BE2C (cell line): ENCODE data around the gene PAEP.

ENCODE experiments used
- DNase-seq: peaks from one replicate; pipeline ENCODE4 v3.0.0-alpha.2; 2020
- H3K27me3 ChIP-seq: fragments of 250-450 bp; sonication (Bioruptor Pico); 2 replicates; pipeline ENCODE4 v1.5.1; 2020; ENCODE audit warnings: mild to moderate bottlenecking
- H3K36me3 ChIP-seq: fragments of 250-450 bp; sonication (Bioruptor Pico); 2 replicates; pipeline ENCODE4 v1.5.1; 2020; ENCODE audit warnings: mild to moderate bottlenecking
- H3K4me1 ChIP-seq: fragments of 250-450 bp; sonication (Bioruptor Pico); 2 replicates; pipeline ENCODE4 v1.5.1; 2020
- H3K4me3 ChIP-seq: 2 replicates; pipeline ENCODE4 v1.5.1; 2011; ENCODE audit warnings: low read depth, low read length
- H3K9me3 ChIP-seq: fragments of 250-450 bp; sonication (Bioruptor Pico); 2 replicates; pipeline ENCODE4 v1.5.1; 2020
- CTCF ChIP-seq: IDR thresholded peaks from 2 replicates; pipeline ENCODE4 v1.5.1; 2012; ENCODE audit warnings: mild to moderate bottlenecking, low read depth, low read length

PAEP gene

GRCh38 chr9:135611142-135611874, 49.8 kb downstream of the PAEP start:
- Histone ChIP-seq H3K4me3 (no peak overlapping the region), H3K4me1 (peaks cover 8% of the 10 kb centered on the region), H3K27me3 (no peaks in the 10 kb centered on the region), H3K9me3 (no peaks in the 10 kb centered on the region; the same call in 1 of the 2 replicates), H3K36me3 (no peaks in the 10 kb centered on the region)
- DNase-seq, result no peak
- TF ChIP-seq CTCF, result no peak

- Histone ChIP-seq H3K4me1 (peaks cover 8% of the 10 kb centered on the region), H3K36me3 (no peaks in the 10 kb centered on the region), H3K9me3 (no peaks in the 10 kb centered on the region; the same call in 1 of the 2 replicates), H3K27me3 (no peaks in the 10 kb centered on the region), H3K4me3 (no peak overlapping the region)
- no peak for TF ChIP-seq CTCF
- no peak for DNase-seq
These were observed 50.3 kb downstream of the PAEP start for GRCh38 chr9:135611875-135612209.

- Histone ChIP-seq H3K4me1 (peaks cover 4% of the 10 kb centered on the region), H3K27me3 (no peaks in the 10 kb centered on the region), H3K4me3 (no peak overlapping the region), H3K36me3 (no peaks in the 10 kb centered on the region), H3K9me3 (no peaks in the 10 kb centered on the region; the same call in 1 of the 2 replicates)
- TF ChIP-seq CTCF, result no peak
- DNase-seq, result no peak
These were observed 50.9 kb downstream of the PAEP start for GRCh38 chr9:135612437-135612836.

GRCh38 chr9:135612981-135613910, 51.7 kb downstream of the PAEP start:
- Histone ChIP-seq H3K36me3 (no peaks in the 10 kb centered on the region), H3K4me3 (no peak overlapping the region), H3K4me1 (no peaks in the 10 kb centered on the region; the same call in 1 of the 2 replicates), H3K9me3 (no peaks in the 10 kb centered on the region; the same call in 1 of the 2 replicates), H3K27me3 (no peaks in the 10 kb centered on the region)
- TF ChIP-seq CTCF, result no peak
- no peak for DNase-seq

- H3K9me3 ChIP-seq, result no peaks in the 10 kb centered on the region; the same call in 1 of the 2 replicates
- TF ChIP-seq CTCF, result no peak
- H3K4me1 ChIP-seq, result no peaks in the 10 kb centered on the region; the same call in 1 of the 2 replicates
- no peaks in the 10 kb centered on the region for H3K27me3 ChIP-seq
- peak; percentile 27 for DNase-seq
- H3K4me3 ChIP-seq, result no peak overlapping the region
- H3K36me3 ChIP-seq, result no peaks in the 10 kb centered on the region
These were observed 52.6 kb downstream of the PAEP start for GRCh38 chr9:135613946-135614805.
